Vagina (tissue), 2 donors: ENCODE measurements around the gene MESD.
A peak's percentile ranks its signal among the peaks of the same experiment; 100 is the strongest.

ENCODE experiments used
- CTCF ChIP-seq, 3 experiments: fragments of 450-650 bp in 2 of 3; fragments of 200-600 bp in 1 of 3; sonication (generic) in 1 of 3; IDR thresholded peaks; one replicate each; pipeline ENCODE4 v1.5.1; 2017 to 2019; ENCODE audit warnings: antibody characterized with exemption in 3 of 3, mild to moderate bottlenecking in 2 of 3, moderate library complexity in 2 of 3
- POLR2A ChIP-seq, 2 donors: fragments of 450-650 bp; IDR thresholded peaks; one replicate each; pipeline ENCODE4 v1.6.1; 2017; ENCODE audit warnings: antibody characterized with exemption in 2 of 2, mild to moderate bottlenecking in 2 of 2, moderate library complexity in 2 of 2

DNA sequence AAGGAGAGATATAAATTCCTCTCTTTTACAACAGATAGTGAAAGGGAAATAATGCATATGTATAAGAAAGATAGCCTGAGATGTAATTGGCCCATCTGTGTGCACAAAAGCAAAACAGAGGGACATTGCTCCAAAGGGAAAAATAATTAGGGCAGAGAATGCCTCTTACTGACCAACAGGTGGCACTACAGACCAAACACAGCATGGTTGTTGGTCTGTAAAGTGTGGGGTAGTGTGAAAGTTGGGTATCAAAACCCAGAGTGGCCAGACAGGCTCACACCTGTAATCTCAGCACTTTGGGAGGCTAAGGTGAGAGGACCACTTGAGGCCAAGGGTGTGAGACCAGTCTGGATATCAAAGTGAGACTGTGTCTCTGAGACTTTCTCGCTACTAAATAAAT lies 6.6 kb upstream of the MESD start:
- TF ChIP-seq CTCF (IDR thresholded peaks at IDR 0.05), result peak in 1 of 3 experiments; percentile 13
- no peak for TF ChIP-seq POLR2A (IDR thresholded peaks at IDR 0.05)
